GM19397 (cell line): ENCODE results near the gene HEATR1.
"Not testable (repeated sequence)": the region's sequence is repeated elsewhere in the genome, so short reads cannot be mapped to it uniquely, and the experiment has no call there.

Experiments used
- ATAC-seq: cut with Tn5 transposase; IDR thresholded peaks from one replicate; pipeline ENCODE4 v1.9.1; 2021; ENCODE audit warnings: mild to moderate bottlenecking, moderate library complexity; ENCODE audit not compliant: unreplicated experiment

Gene HEATR1

GRCh38 chr1:236589531-236589930 lies 14.8 kb downstream of the HEATR1 start:
- no peak for ATAC-seq

- no peak for ATAC-seq
Observed at GRCh38 chr1:236581528-236581927, 22.8 kb downstream of the HEATR1 start.

DNA sequence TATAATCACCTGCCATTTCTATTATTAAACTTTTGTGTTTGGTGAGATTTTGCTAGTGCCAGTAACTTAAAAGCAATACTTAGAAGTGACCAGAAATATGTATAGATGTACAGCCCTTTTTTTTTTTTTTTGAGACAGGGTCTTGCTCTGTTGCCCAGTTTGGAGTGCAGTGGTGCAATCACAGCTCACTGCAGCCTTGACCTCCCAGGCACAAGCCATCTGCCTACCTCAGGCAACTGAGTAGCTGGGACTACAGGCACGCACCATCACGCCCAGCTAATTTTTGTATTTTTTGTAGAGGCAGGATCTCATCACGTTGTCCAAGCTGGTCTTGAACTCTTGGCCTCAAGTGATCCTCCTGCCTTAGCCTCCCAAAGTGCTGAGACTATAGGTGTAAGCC lies 23.9 kb downstream of the HEATR1 start:
- ATAC-seq = not testable (repeated sequence)

DNA sequence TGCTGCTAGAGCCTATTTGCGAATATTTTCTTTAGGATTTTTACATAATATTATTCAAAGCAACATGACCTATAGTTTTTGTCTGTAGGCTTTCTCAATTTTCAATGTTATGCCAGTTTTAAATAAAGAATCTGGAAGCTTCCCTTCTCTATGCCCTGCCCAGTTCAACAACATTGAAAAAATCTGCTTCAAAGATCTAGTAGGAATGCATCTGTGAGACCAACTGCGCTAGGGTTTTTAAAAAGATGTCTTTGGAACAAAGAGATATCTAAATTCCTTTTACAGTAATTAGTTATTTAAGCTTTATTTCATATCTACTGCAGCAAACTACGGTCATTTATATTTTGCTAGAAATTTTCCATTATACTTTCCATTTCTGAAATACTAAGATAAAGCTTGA lies 25.7 kb downstream of the HEATR1 start:
- ATAC-seq = no peak

GRCh38 chr1:236577041-236577440 lies 27.3 kb downstream of the HEATR1 start:
- ATAC-seq = not testable (repeated sequence)

- ATAC-seq = no peak
Observed at GRCh38 chr1:236576004-236576403, 28.3 kb downstream of the HEATR1 start.

DNA sequence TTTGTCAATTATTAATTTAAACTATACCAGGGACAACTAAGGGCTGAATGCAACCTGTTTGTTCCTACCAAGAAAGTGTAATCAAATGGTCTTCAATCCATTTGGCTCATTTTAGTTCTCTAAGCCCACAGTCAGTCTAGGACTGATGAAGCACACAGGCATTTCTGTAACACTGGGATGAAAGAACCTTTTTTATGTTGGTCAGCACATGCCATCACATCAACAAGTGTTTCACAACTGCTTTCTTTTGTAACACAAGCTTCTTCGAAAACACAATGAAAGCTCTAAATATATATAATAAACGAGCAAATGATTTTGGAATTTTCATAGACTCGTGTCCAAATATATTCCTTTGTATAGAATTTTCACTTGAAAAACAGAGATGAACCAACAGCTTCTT lies 28.8 kb downstream of the HEATR1 start:
- no peak for ATAC-seq

- no peak for ATAC-seq
Observed at GRCh38 chr1:236568285-236568894, 35.9 kb downstream of the HEATR1 start.

DNA sequence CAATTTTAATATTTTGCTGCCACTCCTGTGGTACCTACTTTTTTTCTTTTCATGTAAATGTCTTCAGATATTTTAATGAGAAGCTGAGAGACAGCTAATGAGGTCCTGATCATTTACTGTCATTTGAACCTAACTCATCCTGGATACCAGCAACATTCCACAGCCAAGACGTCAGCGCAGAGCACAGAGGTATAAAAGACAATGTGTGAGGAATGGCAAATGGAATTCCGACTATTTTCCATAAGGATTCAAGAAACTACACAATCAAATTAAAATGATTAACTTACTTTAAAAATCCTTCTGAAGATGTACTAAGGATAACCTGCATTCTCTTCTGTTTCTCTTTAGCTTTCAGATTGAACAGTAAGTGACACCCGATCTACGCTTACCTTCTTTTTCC lies 38.8 kb downstream of the HEATR1 start:
- ATAC-seq = no peak

DNA sequence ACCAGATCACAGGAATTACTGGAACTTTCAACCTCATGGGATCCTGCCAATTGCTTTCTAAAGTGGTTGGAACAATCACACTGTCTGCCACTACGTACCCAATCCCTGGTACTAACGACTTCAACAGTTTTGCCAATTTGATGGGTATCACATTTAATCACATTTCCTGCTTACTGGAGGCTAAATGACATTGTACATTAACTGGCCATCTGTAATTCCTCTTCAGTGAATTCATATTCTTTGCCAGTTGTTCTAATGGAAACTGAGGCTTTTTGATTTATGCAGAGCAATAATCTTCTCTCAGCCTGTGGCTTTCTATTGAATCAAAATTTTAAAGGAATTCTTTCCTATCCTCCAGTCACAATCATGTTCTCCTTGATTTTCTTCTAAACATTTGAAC lies 42.3 kb downstream of the HEATR1 start:
- no peak for ATAC-seq

DNA sequence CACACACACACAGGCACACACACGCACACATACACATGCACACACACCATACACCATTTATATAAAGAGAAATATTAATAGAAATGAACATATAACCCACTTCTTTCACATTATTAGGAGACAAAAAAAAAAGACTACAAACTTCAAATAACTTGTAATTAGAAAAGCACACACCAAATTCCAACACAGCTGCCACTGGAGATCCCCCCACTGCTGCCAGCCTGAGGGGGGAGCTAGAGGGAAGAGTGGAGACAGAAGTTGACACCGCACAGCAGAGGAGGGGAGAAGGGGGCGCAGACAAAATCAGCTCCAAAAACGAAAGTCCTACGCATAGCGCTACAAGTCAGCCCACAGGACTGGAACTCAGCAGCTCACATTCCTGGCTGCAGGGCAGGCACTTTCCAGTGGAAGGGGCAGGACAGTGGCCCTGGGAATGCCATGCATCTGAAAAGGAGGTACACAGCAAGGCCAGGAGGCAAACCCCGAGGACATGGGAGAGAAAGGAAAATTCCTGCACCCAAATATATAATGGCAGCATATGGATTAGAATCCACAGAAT lies 44.0 kb downstream of the HEATR1 start:
- ATAC-seq = no peak

DNA sequence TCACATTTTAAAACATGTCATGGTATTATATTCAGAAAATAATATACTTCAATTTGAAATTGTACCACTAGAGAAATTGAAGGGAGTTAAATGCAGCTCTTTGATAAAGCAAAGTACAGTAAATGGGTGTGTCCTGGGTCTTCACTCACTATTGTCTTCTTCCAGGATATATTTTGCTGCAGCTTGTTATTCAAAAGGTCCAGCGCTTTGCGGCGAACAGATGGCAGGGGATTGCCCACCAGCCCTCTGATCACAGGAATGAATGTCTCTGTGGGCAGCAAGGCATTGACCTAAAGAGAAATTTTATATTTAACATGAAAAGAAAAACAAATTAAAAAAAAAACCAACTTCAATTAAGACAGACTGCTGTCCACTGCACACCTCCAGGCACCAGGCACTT lies 45.5 kb downstream of the HEATR1 start:
- ATAC-seq = no peak

DNA sequence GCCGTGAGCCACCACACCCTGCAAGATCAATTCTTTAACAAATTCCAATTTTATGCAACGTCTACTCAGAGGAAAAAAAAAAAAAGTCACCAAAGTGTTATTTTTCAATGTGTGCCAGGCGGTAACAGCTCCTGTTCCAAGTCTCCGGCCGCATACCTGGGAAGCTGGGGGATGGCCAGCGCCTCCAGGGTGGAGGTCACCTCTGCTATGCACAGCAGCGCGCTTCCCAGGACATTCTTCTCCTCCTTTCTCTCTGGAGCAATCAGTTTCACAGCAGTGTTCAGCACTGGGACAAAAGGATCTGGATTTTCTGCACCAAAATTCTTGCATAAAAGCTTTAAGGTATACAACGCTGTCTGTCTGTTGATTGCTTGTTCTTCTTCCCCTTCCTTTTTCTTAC lies 46.2 kb downstream of the HEATR1 start:
- no peak for ATAC-seq

GRCh38 chr1:236556606-236557005 lies 47.7 kb downstream of the HEATR1 start:
- no peak for ATAC-seq

GRCh38 chr1:236553370-236553769 lies 50.9 kb downstream of the HEATR1 start:
- no peak for ATAC-seq

GRCh38 chr1:236552901-236553300 lies 51.4 kb downstream of the HEATR1 start:
- no peak for ATAC-seq

GRCh38 chr1:236552096-236552495 lies 52.2 kb downstream of the HEATR1 start:
- ATAC-seq = no peak

GRCh38 chr1:236550961-236551851 lies 53.1 kb downstream of the HEATR1 start:
- no peak for ATAC-seq

- no peak for ATAC-seq
Observed at GRCh38 chr1:236548452-236548851, 55.9 kb downstream of the HEATR1 start.

DNA sequence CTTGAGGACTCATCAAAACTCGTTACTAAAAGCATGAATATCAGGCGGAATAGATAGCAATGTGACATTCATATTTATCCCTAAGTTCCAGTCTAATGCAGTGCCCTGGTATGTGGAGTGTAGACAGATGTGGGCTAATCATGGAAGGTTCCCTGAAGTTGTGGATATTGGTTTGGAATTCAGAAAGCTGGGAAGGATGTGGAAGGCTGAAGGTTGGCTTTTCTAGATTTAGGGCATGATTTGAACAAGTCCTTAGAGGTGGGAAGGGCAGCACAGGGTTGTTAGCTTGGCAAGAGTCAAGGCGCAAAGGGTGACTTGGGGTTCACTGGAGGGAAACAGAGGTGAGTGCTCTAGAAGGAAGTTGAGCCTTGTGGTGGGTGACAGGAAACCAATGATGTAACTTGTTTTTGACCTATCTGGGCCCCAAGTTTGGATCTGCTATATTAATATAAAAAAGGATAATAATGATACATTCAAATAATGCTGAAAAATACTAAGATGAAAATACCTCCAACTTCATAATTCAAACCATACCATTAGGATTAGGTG lies 58.6 kb downstream of the HEATR1 start:
- no peak for ATAC-seq

- ATAC-seq = no peak
Observed at GRCh38 chr1:236543065-236543669, 61.1 kb downstream of the HEATR1 start.
